ENCODE results near the gene MACROD2. TPM values are rescaled to one million over a fixed set of nuclear protein-coding genes. Genes with fewer than 3 reads are reported as not detected.
"Not testable (repeated sequence)": the region's sequence is repeated elsewhere in the genome, so short reads cannot be mapped to it uniquely, and the experiment has no call there.

Gene MACROD2
- total and polyA plus RNA-seq, 2 experiments from 2014 or later = 2.8 to 4.3 TPM

DNA sequence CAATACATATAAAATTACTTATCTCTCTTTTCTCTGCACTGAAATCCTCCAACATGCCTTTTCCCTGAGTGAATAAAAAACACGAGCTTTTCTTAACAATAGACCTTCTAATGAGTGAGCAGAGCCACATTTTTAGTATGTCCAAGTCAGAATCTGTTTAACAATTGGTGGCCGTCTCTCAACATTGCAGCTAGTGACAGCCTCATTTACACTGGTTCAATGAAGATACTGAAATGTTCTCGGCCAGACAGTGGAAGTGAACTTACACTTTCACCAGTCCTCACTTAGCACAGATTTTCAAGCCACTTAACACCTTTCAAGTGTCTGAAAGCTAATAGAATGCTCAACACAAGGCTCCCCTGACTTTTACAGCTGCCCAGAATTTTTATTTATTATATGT lies 1810.8 kb downstream of the MACROD2 start (continued):
- TF ChIP-seq, protein P1, sequence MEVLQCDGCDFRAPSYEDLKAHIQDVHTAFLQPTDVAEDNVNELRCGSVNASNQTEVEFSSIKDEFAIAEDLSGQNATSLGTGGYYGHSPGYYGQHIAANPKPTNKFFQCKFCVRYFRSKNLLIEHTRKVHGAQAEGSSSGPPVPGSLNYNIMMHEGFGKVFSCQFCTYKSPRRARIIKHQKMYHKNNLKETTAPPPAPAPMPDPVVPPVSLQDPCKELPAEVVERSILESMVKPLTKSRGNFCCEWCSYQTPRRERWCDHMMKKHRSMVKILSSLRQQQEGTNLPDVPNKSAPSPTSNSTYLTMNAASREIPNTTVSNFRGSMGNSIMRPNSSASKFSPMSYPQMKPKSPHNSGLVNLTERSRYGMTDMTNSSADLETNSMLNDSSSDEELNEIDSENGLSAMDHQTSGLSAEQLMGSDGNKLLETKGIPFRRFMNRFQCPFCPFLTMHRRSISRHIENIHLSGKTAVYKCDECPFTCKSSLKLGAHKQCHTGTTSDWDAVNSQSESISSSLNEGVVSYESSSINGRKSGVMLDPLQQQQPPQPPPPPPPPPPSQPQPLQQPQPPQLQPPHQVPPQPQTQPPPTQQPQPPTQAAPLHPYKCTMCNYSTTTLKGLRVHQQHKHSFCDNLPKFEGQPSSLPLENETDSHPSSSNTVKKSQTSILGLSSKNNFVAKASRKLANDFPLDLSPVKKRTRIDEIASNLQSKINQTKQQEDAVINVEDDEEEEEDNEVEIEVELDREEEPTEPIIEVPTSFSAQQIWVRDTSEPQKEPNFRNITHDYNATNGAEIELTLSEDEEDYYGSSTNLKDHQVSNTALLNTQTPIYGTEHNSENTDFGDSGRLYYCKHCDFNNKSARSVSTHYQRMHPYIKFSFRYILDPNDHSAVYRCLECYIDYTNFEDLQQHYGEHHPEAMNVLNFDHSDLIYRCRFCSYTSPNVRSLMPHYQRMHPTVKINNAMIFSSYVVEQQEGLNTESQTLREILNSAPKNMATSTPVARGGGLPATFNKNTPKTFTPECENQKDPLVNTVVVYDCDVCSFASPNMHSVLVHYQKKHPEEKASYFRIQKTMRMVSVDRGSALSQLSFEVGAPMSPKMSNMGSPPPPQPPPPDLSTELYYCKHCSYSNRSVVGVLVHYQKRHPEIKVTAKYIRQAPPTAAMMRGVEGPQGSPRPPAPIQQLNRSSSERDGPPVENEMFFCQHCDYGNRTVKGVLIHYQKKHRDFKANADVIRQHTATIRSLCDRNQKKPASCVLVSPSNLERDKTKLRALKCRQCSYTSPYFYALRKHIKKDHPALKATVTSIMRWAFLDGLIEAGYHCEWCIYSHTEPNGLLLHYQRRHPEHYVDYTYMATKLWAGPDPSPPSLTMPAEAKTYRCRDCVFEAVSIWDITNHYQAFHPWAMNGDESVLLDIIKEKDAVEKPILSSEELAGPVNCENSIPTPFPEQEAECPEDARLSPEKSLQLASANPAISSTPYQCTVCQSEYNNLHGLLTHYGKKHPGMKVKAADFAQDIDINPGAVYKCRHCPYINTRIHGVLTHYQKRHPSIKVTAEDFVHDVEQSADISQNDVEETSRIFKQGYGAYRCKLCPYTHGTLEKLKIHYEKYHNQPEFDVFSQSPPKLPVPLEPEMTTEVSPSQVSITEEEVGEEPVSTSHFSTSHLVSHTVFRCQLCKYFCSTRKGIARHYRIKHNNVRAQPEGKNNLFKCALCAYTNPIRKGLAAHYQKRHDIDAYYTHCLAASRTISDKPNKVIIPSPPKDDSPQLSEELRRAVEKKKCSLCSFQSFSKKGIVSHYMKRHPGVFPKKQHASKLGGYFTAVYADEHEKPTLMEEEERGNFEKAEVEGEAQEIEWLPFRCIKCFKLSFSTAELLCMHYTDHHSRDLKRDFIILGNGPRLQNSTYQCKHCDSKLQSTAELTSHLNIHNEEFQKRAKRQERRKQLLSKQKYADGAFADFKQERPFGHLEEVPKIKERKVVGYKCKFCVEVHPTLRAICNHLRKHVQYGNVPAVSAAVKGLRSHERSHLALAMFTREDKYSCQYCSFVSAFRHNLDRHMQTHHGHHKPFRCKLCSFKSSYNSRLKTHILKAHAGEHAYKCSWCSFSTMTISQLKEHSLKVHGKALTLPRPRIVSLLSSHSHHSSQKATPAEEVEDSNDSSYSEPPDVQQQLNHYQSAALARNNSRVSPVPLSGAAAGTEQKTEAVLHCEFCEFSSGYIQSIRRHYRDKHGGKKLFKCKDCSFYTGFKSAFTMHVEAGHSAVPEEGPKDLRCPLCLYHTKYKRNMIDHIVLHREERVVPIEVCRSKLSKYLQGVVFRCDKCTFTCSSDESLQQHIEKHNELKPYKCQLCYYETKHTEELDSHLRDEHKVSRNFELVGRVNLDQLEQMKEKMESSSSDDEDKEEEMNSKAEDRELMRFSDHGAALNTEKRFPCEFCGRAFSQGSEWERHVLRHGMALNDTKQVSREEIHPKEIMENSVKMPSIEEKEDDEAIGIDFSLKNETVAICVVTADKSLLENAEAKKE (CRISPR knock-in tag; IDR thresholded peaks at IDR 0.05) = no peak
- TF ChIP-seq EZH2phosphoT487 (IDR thresholded peaks at IDR 0.05; ENCODE audit: unreplicated experiment) (no peak), ZNF114 (CRISPR knock-in tag; IDR thresholded peaks at IDR 0.05) (no peak)

DNA sequence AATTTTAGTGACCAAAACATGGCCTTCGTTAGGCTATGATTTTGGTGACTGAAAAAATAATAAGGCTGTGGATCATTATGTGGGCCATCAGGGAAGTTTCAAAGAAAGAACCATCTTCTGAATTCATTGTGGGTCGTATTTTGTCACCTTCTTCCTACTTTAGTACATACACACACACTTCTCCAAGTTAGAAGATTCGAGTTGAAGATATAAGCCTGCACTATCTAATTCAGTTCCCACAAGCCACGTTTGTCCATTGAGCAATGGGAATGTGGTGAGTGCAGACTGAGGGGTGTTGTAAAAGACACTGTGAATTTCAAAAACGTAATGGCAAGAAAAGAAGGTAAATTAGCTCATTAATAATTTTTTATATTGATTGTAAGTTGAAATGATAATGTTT lies 1812.0 kb downstream of the MACROD2 start:
- H3K36me3 Mint-ChIP-seq (ENCODE audit: low read depth) = peaks cover 14% of the 10 kb centered on the region
- Histone ChIP-seq H3K27me3 (ENCODE audit: insufficient read depth) (no peaks in the 10 kb centered on the region), H3K4me1 (ENCODE audit: insufficient read depth) (peaks cover 4% of the 10 kb centered on the region; the same call in 1 of the 2 replicates), H3K79me2 (replicated peaks; ENCODE audit: insufficient read depth) (no peaks in the 10 kb centered on the region), H3K36me3 (ENCODE audit: insufficient read depth) (no peaks in the 10 kb centered on the region; the same call in none of the 2 replicates), H4K20me1 (replicated peaks; ENCODE audit: insufficient read depth) (no peaks in the 10 kb centered on the region), H2AFZ (no peak overlapping the region), H3K9me2 (ENCODE audit: insufficient read depth) (peaks cover 3% of the 10 kb centered on the region; the same call in 1 of the 2 replicates), H3K27ac (ENCODE audit: low read depth) (no peak overlapping the region), H3K4me2 (no peak overlapping the region), H3K4me3 (no peak overlapping the region), H3F3A (replicated peaks; ENCODE audit: low read depth) (no peaks in the 10 kb centered on the region)
- ATAC-seq (no peak), DNase-seq (ENCODE audit: low spot score) (no peak)
- peaks cover 22% of the 10 kb centered on the region for H3K9me3 Mint-ChIP-seq
- H3K27ac Mint-ChIP-seq = no peak overlapping the region
- peaks cover 3% of the 10 kb centered on the region for H3K4me1 Mint-ChIP-seq
- no peaks in the 10 kb centered on the region for H3K27me3 Mint-ChIP-seq (ENCODE audit: insufficient read depth, low read depth, poor library complexity)
- no peak for TF ChIP-seq ZNF114 (CRISPR knock-in tag; IDR thresholded peaks at IDR 0.05)
- no peak overlapping the region for H3K4me3 Mint-ChIP-seq

DNA sequence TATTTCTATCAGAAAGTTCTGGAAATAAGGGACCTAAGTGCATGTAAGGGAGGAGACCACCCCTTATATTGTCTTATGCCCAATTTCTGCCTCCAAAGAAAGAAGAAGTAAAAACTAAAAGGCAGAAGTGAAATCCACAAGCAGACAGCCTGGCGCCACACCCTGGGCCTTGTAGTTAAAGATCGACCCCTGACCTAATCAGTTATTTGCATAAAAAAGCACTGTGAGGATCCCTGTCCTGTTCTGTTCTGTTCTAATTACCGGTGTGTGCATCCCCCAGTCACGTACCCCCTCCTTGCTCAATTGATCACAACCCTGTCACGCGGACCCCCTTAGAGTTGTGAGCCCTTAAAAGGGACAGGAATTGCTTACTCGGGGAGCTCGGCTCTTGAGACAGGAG lies 1812.5 kb downstream of the MACROD2 start:
- H3K9me2 ChIP-seq (ENCODE audit: insufficient read depth); H4K20me1 ChIP-seq (replicated peaks; ENCODE audit: insufficient read depth); H3K4me1 ChIP-seq (ENCODE audit: insufficient read depth); H3K79me2 ChIP-seq (replicated peaks; ENCODE audit: insufficient read depth); H3K36me3 ChIP-seq (ENCODE audit: insufficient read depth); H3F3A ChIP-seq (replicated peaks; ENCODE audit: low read depth); H3K4me3 Mint-ChIP-seq; H2AFZ ChIP-seq; H3K4me1 Mint-ChIP-seq; H3K27me3 Mint-ChIP-seq (ENCODE audit: insufficient read depth, low read depth, poor library complexity); DNase-seq (ENCODE audit: low spot score); H3K27ac ChIP-seq (ENCODE audit: low read depth); H3K27ac Mint-ChIP-seq; H3K4me3 ChIP-seq; H3K4me2 ChIP-seq; ATAC-seq; H3K27me3 ChIP-seq (ENCODE audit: insufficient read depth): not testable (repeated sequence)
- H3K36me3 Mint-ChIP-seq (ENCODE audit: low read depth) = peaks cover 14% of the 10 kb centered on the region
- H3K9me3 Mint-ChIP-seq = peaks cover 22% of the 10 kb centered on the region

Measured in GM23338 (cell line).